AG10803 (cell line): ENCODE results near the gene RIMS4.

ENCODE experiments used
- DNase-seq: peaks from one replicate; pipeline ENCODE4 v3.0.0; 2010; ENCODE audit warnings: low read depth
- H3K4me3 ChIP-seq: 2 replicates; pipeline ENCODE4 v1.5.1; 2011; ENCODE audit warnings: mild to moderate bottlenecking, low read length, control low read depth
- CTCF ChIP-seq: conservative IDR thresholded peaks from 2 replicates; pipeline ENCODE4 v1.5.1; 2011; ENCODE audit warnings: mild to moderate bottlenecking, low read length, control low read depth, inconsistent platforms

RIMS4 gene

DNA sequence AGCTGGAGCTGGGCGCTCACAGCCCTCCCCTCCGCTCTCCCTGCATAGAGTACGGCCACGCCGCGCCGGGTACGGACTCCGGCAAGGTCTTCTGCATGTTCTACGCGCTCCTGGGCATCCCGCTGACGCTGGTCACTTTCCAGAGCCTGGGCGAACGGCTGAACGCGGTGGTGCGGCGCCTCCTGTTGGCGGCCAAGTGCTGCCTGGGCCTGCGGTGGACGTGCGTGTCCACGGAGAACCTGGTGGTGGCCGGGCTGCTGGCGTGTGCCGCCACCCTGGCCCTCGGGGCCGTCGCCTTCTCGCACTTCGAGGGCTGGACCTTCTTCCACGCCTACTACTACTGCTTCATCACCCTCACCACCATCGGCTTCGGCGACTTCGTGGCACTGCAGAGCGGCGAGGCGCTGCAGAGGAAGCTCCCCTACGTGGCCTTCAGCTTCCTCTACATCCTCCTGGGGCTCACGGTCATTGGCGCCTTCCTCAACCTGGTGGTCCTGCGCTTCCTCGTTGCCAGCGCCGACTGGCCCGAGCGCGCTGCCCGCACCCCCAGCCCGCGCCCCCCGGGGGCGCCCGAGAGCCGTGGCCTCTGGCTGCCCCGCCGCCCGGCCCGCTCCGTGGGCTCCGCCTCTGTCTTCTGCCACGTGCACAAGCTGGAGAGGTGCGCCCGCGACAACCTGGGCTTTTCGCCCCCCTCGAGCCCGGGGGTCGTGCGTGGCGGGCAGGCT lies 60.1 kb downstream of the RIMS4 start:
- H3K4me3 ChIP-seq: no peak overlapping the region
- peak; percentile 25; the same call in 1 of the 2 replicates for TF ChIP-seq CTCF
- DNase-seq: no peak

DNA sequence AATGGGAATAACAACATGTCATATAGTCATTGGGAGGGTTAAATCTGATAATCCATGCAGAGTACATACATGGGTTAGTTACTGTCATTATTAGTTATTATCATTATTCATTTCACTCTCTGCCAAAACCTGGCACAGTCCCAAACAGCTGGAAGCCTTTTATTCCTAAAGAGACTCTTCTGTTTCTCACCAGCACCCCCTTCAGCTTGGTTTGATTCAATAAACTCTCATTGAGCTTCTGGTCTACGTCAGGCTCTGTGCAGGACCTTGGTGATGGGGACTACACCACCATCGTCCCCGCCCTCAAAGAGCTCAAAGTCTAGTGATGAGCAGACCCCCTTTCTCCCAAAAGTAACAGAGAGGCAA lies 62.4 kb downstream of the RIMS4 start:
- no peak for DNase-seq
- no peak overlapping the region for H3K4me3 ChIP-seq
- TF ChIP-seq CTCF: no peak; the same call in 1 of the 2 replicates

DNA sequence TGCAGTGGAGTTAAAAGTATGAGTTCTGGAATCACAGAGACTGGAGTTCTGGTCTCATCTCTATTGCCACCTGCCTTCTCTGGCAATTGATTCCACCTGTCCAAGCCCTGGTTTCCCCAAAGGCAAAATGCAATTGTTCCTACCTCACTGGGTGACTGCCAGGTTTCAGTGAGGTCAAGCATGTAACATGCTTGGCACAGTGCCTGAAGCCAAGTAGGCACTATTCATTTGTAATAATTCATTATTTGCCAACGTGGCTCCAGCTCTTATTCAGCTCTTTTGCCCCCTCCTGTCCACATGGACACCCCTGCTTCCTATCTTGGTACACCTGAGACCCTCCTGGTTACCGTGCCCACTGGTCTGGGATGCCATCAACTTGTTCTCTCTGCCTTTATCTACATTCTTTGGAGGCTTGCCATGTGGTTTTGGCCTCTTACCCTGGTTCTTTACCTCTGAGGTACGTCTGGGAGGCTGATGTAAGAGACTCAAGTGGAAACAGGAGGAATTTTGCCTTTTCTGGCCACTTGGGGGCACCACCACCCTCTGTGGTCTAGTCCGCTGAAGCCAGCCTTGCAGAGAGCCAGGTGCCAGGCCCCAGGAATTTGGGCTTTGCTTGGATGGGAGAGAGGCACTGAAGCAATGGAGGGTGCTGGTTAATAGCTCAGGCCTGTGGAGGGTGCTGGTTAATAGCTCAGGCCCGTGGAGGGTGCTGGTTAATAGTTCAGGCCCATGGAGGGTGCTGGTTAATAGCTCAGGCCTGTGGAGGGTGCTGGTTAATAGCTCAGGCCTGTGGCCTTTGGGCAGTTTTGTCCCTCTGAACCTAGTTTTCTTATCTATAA lies 63.0 kb downstream of the RIMS4 start:
- peak; percentile 82 for TF ChIP-seq CTCF
- no peak overlapping the region for H3K4me3 ChIP-seq
- peak; percentile 72 for DNase-seq

GRCh38 chr20:44746367-44747165 lies 63.8 kb downstream of the RIMS4 start:
- no peak for TF ChIP-seq CTCF
- peak overlapping the region; percentile 54 for H3K4me3 ChIP-seq
- no peak for DNase-seq

- TF ChIP-seq CTCF: no peak
- peak within 1 kb of the TSS; percentile 54 for H3K4me3 ChIP-seq
- no peak for DNase-seq
These were observed 64.6 kb downstream of the RIMS4 start, which contains the start of gene KCNK15 for GRCh38 chr20:44745598-44746366. Gene KCNK15 (plus strand): TSS chr20:44745865. CDS start chr20:44745911, 46 bp downstream.

GRCh38 chr20:44745122-44745597 lies 65.2 kb downstream of the RIMS4 start:
- no peak for DNase-seq
- H3K4me3 ChIP-seq: peak overlapping the region; percentile 54
- TF ChIP-seq CTCF: no peak
